ENCODE data around the gene MALRD1.

GRCh38 chr10:19411119-19411518 is 362.5 kb downstream of the MALRD1 start:
- TF ChIP-seq POLR2A (IDR thresholded peaks at IDR 0.05): no peak
- TF ChIP-seq, protein P1, sequence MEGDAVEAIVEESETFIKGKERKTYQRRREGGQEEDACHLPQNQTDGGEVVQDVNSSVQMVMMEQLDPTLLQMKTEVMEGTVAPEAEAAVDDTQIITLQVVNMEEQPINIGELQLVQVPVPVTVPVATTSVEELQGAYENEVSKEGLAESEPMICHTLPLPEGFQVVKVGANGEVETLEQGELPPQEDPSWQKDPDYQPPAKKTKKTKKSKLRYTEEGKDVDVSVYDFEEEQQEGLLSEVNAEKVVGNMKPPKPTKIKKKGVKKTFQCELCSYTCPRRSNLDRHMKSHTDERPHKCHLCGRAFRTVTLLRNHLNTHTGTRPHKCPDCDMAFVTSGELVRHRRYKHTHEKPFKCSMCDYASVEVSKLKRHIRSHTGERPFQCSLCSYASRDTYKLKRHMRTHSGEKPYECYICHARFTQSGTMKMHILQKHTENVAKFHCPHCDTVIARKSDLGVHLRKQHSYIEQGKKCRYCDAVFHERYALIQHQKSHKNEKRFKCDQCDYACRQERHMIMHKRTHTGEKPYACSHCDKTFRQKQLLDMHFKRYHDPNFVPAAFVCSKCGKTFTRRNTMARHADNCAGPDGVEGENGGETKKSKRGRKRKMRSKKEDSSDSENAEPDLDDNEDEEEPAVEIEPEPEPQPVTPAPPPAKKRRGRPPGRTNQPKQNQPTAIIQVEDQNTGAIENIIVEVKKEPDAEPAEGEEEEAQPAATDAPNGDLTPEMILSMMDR (IDR thresholded peaks at IDR 0.05): no peak

Measured in Peyer's patch (tissue), 4 donors.